Activated T-cell treated with anti-CD3 and anti-CD28 coated beads, Interleukin-2, amount 50 U/mL, for 4 hours (primary cell): ENCODE results near the gene CCDC74A. TPM values are rescaled to one million over a fixed set of nuclear protein-coding genes. Genes with fewer than 3 reads are reported as not detected.
"Not testable (repeated sequence)": the region's sequence is repeated elsewhere in the genome, so short reads cannot be mapped to it uniquely, and the experiment has no call there.

Experiments used
- ATAC-seq, 2 donors: fragments of 200-7000 bp; cut with Tn5 transposase; one replicate each; pipeline ENCODE4 v1.10.0; 2021
- DNase-seq: peaks from one replicate; pipeline ENCODE4 v3.0.0-alpha.2; 2020
- H3K27me3 Mint-ChIP-seq: one replicate; pipeline ENCODE4 v1.8.0; 2021; ENCODE audit warnings: low read depth, mixed read lengths
- H3K36me3 Mint-ChIP-seq: one replicate; pipeline ENCODE4 v1.8.0; 2022; ENCODE audit warnings: mixed read lengths; ENCODE audit not compliant: insufficient read depth
- H3K4me1 Mint-ChIP-seq: one replicate; pipeline ENCODE4 v1.8.0; 2021; ENCODE audit warnings: low read depth, mixed read lengths
- H3K4me3 Mint-ChIP-seq: one replicate; pipeline ENCODE4 v1.8.0; 2021; ENCODE audit warnings: mild to moderate bottlenecking, moderate library complexity, mixed read lengths
- H3K9me3 Mint-ChIP-seq: one replicate; pipeline ENCODE4 v1.8.0; 2021; ENCODE audit warnings: mixed read lengths
- total RNA-seq, 3 donors: library from RNA; stranded (reverse); gene quantifications; one replicate each; pipeline ENCODE4 v1.2.1, GENCODE V29; 2021

Gene CCDC74A
- 1 to 10 TPM in 2 of 3 donors, under 1 TPM in 1; 0.90 to 1.2 (median 1.0) TPM for total RNA-seq

- H3K27me3 Mint-ChIP-seq, H3K36me3 Mint-ChIP-seq, H3K9me3 Mint-ChIP-seq: not testable (repeated sequence)
- ATAC-seq (peak; percentile 83 to 89), DNase-seq (peak; percentile 76)
- peak within 1 kb of the TSS; percentile 84 for H3K4me3 Mint-ChIP-seq
- H3K4me1 Mint-ChIP-seq = peaks cover 14% of the 10 kb centered on the region
These were observed at the start of gene CCDC74A for GRCh38 chr2:131527131-131528001. TSS of gene CCDC74A (plus strand) at chr2:131527888. CDS start at chr2:131527971, 83 bp downstream.

GRCh38 chr2:131478074-131478849 is 49.4 kb upstream of the CCDC74A start:
- ATAC-seq, H3K9me3 Mint-ChIP-seq, H3K4me3 Mint-ChIP-seq, DNase-seq, H3K4me1 Mint-ChIP-seq, H3K27me3 Mint-ChIP-seq: not testable (repeated sequence)
- H3K36me3 Mint-ChIP-seq = peaks cover 12% of the 10 kb centered on the region

GRCh38 chr2:131478850-131479461 is 48.7 kb upstream of the CCDC74A start:
- H3K4me1 Mint-ChIP-seq, H3K9me3 Mint-ChIP-seq, DNase-seq, H3K4me3 Mint-ChIP-seq, ATAC-seq, H3K27me3 Mint-ChIP-seq: not testable (repeated sequence)
- peaks cover 12% of the 10 kb centered on the region for H3K36me3 Mint-ChIP-seq

GRCh38 chr2:131480351-131480750 is 47.3 kb upstream of the CCDC74A start:
- H3K4me1 Mint-ChIP-seq = not testable (repeated sequence)

GRCh38 chr2:131482506-131483155 is 45.1 kb upstream of the CCDC74A start:
- not testable (repeated sequence) for H3K27me3 Mint-ChIP-seq, ATAC-seq, H3K9me3 Mint-ChIP-seq, H3K4me1 Mint-ChIP-seq, H3K4me3 Mint-ChIP-seq, DNase-seq
- H3K36me3 Mint-ChIP-seq = peaks cover 14% of the 10 kb centered on the region

More at GRCh38 chr2:131480351-131480750, 47.3 kb upstream of the CCDC74A start:
- H3K9me3 Mint-ChIP-seq, DNase-seq, H3K27me3 Mint-ChIP-seq, ATAC-seq, H3K4me3 Mint-ChIP-seq: not testable (repeated sequence)
- peaks cover 12% of the 10 kb centered on the region for H3K36me3 Mint-ChIP-seq

GRCh38 chr2:131483981-131484820 is 43.5 kb upstream of the CCDC74A start:
- H3K27me3 Mint-ChIP-seq, DNase-seq, ATAC-seq, H3K4me1 Mint-ChIP-seq, H3K4me3 Mint-ChIP-seq, H3K9me3 Mint-ChIP-seq: not testable (repeated sequence)
- peaks cover 17% of the 10 kb centered on the region for H3K36me3 Mint-ChIP-seq

- not testable (repeated sequence) for H3K4me3 Mint-ChIP-seq, ATAC-seq
- peaks cover 10% of the 10 kb centered on the region for H3K4me1 Mint-ChIP-seq
These were observed 42.7 kb upstream of the CCDC74A start for GRCh38 chr2:131484906-131485460.

GRCh38 chr2:131486201-131486902 is 41.3 kb upstream of the CCDC74A start:
- not testable (repeated sequence) for H3K9me3 Mint-ChIP-seq, H3K27me3 Mint-ChIP-seq, ATAC-seq, DNase-seq, H3K4me3 Mint-ChIP-seq
- Mint-ChIP-seq H3K4me1 (peaks cover 21% of the 10 kb centered on the region), H3K36me3 (peaks cover 13% of the 10 kb centered on the region)

More at GRCh38 chr2:131484906-131485460, 42.7 kb upstream of the CCDC74A start:
- peaks cover 13% of the 10 kb centered on the region for H3K36me3 Mint-ChIP-seq
- not testable (repeated sequence) for H3K27me3 Mint-ChIP-seq, DNase-seq, H3K9me3 Mint-ChIP-seq

- Mint-ChIP-seq H3K4me3 (no peak overlapping the region), H3K27me3 (no peaks in the 10 kb centered on the region), H3K4me1 (peaks cover 26% of the 10 kb centered on the region), H3K36me3 (peaks cover 5% of the 10 kb centered on the region), H3K9me3 (no peaks in the 10 kb centered on the region)
- ATAC-seq = no peak
- no peak for DNase-seq
These were observed 39.1 kb upstream of the CCDC74A start for GRCh38 chr2:131488306-131489205.

GRCh38 chr2:131490616-131491468 is 36.8 kb upstream of the CCDC74A start:
- Mint-ChIP-seq H3K4me1 (peaks cover 33% of the 10 kb centered on the region), H3K4me3 (peak overlapping the region; percentile 86)
- not testable (repeated sequence) for ATAC-seq, H3K9me3 Mint-ChIP-seq, H3K27me3 Mint-ChIP-seq, H3K36me3 Mint-ChIP-seq
- peak; percentile 18 for DNase-seq

GRCh38 chr2:131491469-131491836 is 36.2 kb upstream of the CCDC74A start:
- not testable (repeated sequence) for H3K9me3 Mint-ChIP-seq, DNase-seq
- peak; percentile 4 to 7 for ATAC-seq

More at GRCh38 chr2:131491469-131491836, 36.2 kb upstream of the CCDC74A start:
- Mint-ChIP-seq H3K4me1 (peaks cover 33% of the 10 kb centered on the region), H3K4me3 (peak overlapping the region; percentile 86)
- not testable (repeated sequence) for H3K36me3 Mint-ChIP-seq, H3K27me3 Mint-ChIP-seq
